HepG2 (cell line): ENCODE results near the gene GPR156. TPM values are rescaled to one million over a fixed set of nuclear protein-coding genes. Genes with fewer than 3 reads are reported as not detected.

ENCODE experiments used
- ATAC-seq: fragments of 200-7000 bp; cut with Tn5 transposase; 3 replicates; pipeline ENCODE4 v1.9.1; 2020; ENCODE audit warnings: mild to moderate bottlenecking, moderate library complexity
- BruUV-seq: library from RNA; stranded (reverse); fragments of 400-500 nt; replicated peaks from 2 replicates; lab custom pipeline; 2021; lab: Mats Ljungman, UMichigan
- CTCF ChIA-PET: fragments of 300-600 bp; formaldehyde crosslinking; extraction: SDS; loops from one replicate; lab custom pipeline; 2021; ENCODE audit warnings: low total read pairs, inconsistent platforms, low intra/inter-chr PET ratio; lab: Yijun Ruan, JAX
- POLR2A ChIA-PET: fragments of 350-600 bp; sonication (Branson Sonifier 250); formaldehyde crosslinking; loops from one replicate; lab custom pipeline; 2020; ENCODE audit warnings: antibody characterized with exemption, inconsistent platforms; lab: Yijun Ruan, JAX
- DNase-seq: peaks from one replicate; pipeline ENCODE4 v3.0.0-alpha.2; 2015; ENCODE audit warnings: low spot score
- FAIRE-seq: peaks from 3 replicates; lab custom pipeline; 2011; peaks lifted over from hg19 to GRCh38; lab: Jason Lieb, UNC
- H2AFZ ChIP-seq: one replicate; pipeline ENCODE4 v1.6.1; 2011; ENCODE audit warnings: low read length, inconsistent platforms
- H3K27ac ChIP-seq: fragments of 300-600 bp; 3 replicates; pipeline ENCODE4 v1.8.0; 2011; ENCODE audit warnings: mixed run types, mild to moderate bottlenecking, mixed read lengths, low read length, inconsistent platforms; ENCODE audit not compliant: insufficient read depth; ENCODE audit errors: extremely low read length
- H3K27me3 ChIP-seq, 2 experiments: fragments of 200-600 bp in 1 of 2; 2 replicates in 1 of 2; 3 replicates in 1 of 2; pipeline versions ENCODE4 v1.6.0 to v1.8.0; 2011; ENCODE audit warnings: low read length in 2 of 2, mild to moderate bottlenecking in 2 of 2, moderate library complexity in 2 of 2, inconsistent platforms in 1 of 2; ENCODE audit not compliant: insufficient read depth in 2 of 2, control insufficient read depth in 1 of 2
- H3K36me3 ChIP-seq, 2 experiments: fragments of 200-600 bp in 1 of 2; replicated peaks in 1 of 2; 2 replicates in 1 of 2; 3 replicates in 1 of 2; pipeline versions ENCODE4 v1.5.1 to v1.8.0; 2011; ENCODE audit warnings: low read length in 2 of 2, inconsistent platforms in 1 of 2; ENCODE audit not compliant: insufficient read depth in 2 of 2, control insufficient read depth in 1 of 2
- H3K4me1 ChIP-seq: 2 replicates; pipeline ENCODE4 v1.5.1; 2012; ENCODE audit warnings: low read length, inconsistent platforms; ENCODE audit not compliant: insufficient read depth
- H3K4me2 ChIP-seq: 2 replicates; pipeline ENCODE4 v1.6.0; 2011; ENCODE audit warnings: low read depth, low read length, inconsistent platforms
- H3K4me3 ChIP-seq, 3 experiments: fragments of 200-600 bp in 1 of 3; sonication (generic), shearing (Covaris generic) in 1 of 3; replicated peaks in 1 of 3; 2 replicates each; pipeline ENCODE4 v1.5.1; 2011 to 2016; ENCODE audit warnings: low read length in 3 of 3, inconsistent platforms in 2 of 3, low read depth in 2 of 3, mild to moderate bottlenecking in 2 of 3, control low read depth in 1 of 3, mixed read lengths in 1 of 3; ENCODE audit not compliant: insufficient read depth in 1 of 3
- H3K79me2 ChIP-seq: one replicate; pipeline ENCODE4 v1.6.1; 2011; ENCODE audit warnings: low read length, inconsistent platforms; ENCODE audit not compliant: insufficient read depth
- H3K9ac ChIP-seq: 2 replicates; pipeline ENCODE4 v1.6.0; 2011; ENCODE audit warnings: mild to moderate bottlenecking, low read depth, low read length, inconsistent platforms; ENCODE audit not compliant: insufficient read depth
- H3K9me3 ChIP-seq: 2 replicates; pipeline ENCODE4 v1.5.1; 2012; ENCODE audit warnings: mild to moderate bottlenecking, low read length
- H4K20me1 ChIP-seq: 2 replicates; pipeline ENCODE4 v1.6.0; 2011; ENCODE audit warnings: inconsistent platforms, mild to moderate bottlenecking, low read length, moderate library complexity; ENCODE audit not compliant: insufficient read depth
- BRD4 ChIP-seq: sonication (generic); formaldehyde crosslinking; IDR thresholded peaks from 2 replicates; pipeline ENCODE4 v1.4.0; 2020; ENCODE audit warnings: missing genetic modification reagents
- FOXO4 ChIP-seq: sonication (generic); formaldehyde crosslinking; conservative IDR thresholded peaks from 2 replicates; pipeline ENCODE4 v1.8.1; 2023; ENCODE audit warnings: missing genetic modification reagents
- HNF4A ChIP-seq: sonication (generic); formaldehyde crosslinking; IDR thresholded peaks from 2 replicates; pipeline ENCODE4 v1.4.0; 2020; ENCODE audit warnings: missing genetic modification reagents
- IKZF4 ChIP-seq: sonication (generic); formaldehyde crosslinking; IDR thresholded peaks from 2 replicates; pipeline ENCODE4 v1.5.1; 2020; ENCODE audit warnings: borderline replicate concordance, mild to moderate bottlenecking, low read depth, missing genetic modification reagents; ENCODE audit errors: not compliant biosample characterization
- IKZF5 ChIP-seq: IDR thresholded peaks from 2 replicates; pipeline ENCODE4 v1.6.1; 2018; ENCODE audit warnings: missing genetic modification reagents, mild to moderate bottlenecking, missing compliant biosample characterization
- MED13 ChIP-seq: sonication (generic); formaldehyde crosslinking; IDR thresholded peaks from 2 replicates; pipeline ENCODE4 v1.5.0; 2020; ENCODE audit warnings: missing genetic modification reagents
- MYC ChIP-seq: sonication (generic); formaldehyde crosslinking; IDR thresholded peaks from 2 replicates; pipeline ENCODE4 v1.9.0; 2021; ENCODE audit warnings: missing genetic modification reagents, borderline replicate concordance
- PRDM4 ChIP-seq: sonication (generic); formaldehyde crosslinking; IDR thresholded peaks from 2 replicates; pipeline ENCODE4 v1.9.0; 2021; ENCODE audit warnings: missing genetic modification reagents, borderline replicate concordance
- PRPF4 ChIP-seq: fragments of 200-400 bp; formaldehyde crosslinking; IDR thresholded peaks from 2 replicates; pipeline ENCODE4 v1.6.1; 2016; ENCODE audit warnings: low read length, low read depth; ENCODE audit not compliant: poor library complexity, severe bottlenecking
- ZBTB34 ChIP-seq: sonication (generic); formaldehyde crosslinking; IDR thresholded peaks from 2 replicates; pipeline ENCODE4 v1.8.0; 2022; ENCODE audit warnings: mild to moderate bottlenecking, missing genetic modification reagents
- ZNF17 ChIP-seq: sonication (generic); formaldehyde crosslinking; IDR thresholded peaks from 2 replicates; pipeline ENCODE4 v1.5.0; 2020; ENCODE audit warnings: mild to moderate bottlenecking, missing genetic modification reagents
- ZNF543 ChIP-seq: sonication (generic); formaldehyde crosslinking; IDR thresholded peaks from 2 replicates; pipeline ENCODE4 v1.4.0; 2020; ENCODE audit warnings: mild to moderate bottlenecking, missing genetic modification reagents
- WGBS: methylation state at CpG from one replicate; pipeline ENCODE4 v1.1.6; 2017; ENCODE audit warnings: low lambda C conversion rate; 5-methylcytosine and 5-hydroxymethylcytosine counted together
- in situ Hi-C: cut with HindIII; loops from 2 replicates; pipeline ENCODE4 v1.10.0; 2017; ENCODE audit warnings: low pct_unique_long_range_greater_than_20kb; ENCODE audit not compliant: extremely low pct_ligation_motif_present
- intact Hi-C: fragments of 100-400 bp; cut with micrococcal nuclease; formaldehyde crosslinking; loops from one replicate; pipeline ENCODE4 v1.10.0; 2022; ENCODE audit not compliant: unreplicated experiment
- polyA plus RNA-seq, 8 experiments: library from polyadenylated mRNA; depleted of rRNA in 3 of 8; stranded (reverse) in 7 of 8; unstranded in 1 of 8; fragments of >200 nt; fragmentation: Illumina TruSeq in 4 of 8; extraction: Trizol in 4 of 8; gene quantifications; 2 replicates each; pipeline versions ENCODE4 v1.2.1 to v1.2.3, GENCODE V29; 2011 to 2016; ENCODE audit warnings: low read depth in 4 of 8, missing spikeins in 1 of 8, mixed read lengths in 1 of 8; ENCODE audit not compliant: insufficient read depth in 1 of 8
- total RNA-seq, 5 experiments: library from RNA; depleted of rRNA; stranded (reverse); fragments of >200 nt; fragmentation: Illumina TruSeq; extraction: Trizol; gene quantifications; 2 replicates each; pipeline ENCODE4 v1.2.3, GENCODE V29; 2016; ENCODE audit warnings: low read depth in 1 of 5

Gene GPR156
- total and polyA plus RNA-seq, 2 of the 13 experiments (the other 11 are each of a cell fraction or from before 2014, with no cell fraction given) = not detected

- FAIRE-seq = no peak
- no peak for TF ChIP-seq MED13
- peak; percentile 44 for TF ChIP-seq HNF4A
- ATAC-seq = peak; percentile 57; the same call in 2 of the 3 replicates
- 45% methylated on average over 3 of the region's 5 CpGs for WGBS
- Histone ChIP-seq H3K36me3 (no peaks in the 10 kb centered on the region), H2AFZ (peak overlapping the region; percentile 28), H3K9me3 (no peaks in the 10 kb centered on the region), H3K4me1 (peaks cover 9% of the 10 kb centered on the region), H3K4me2 (peak overlapping the region; percentile 34), H3K27ac (no peak overlapping the region), H3K4me3 (no peak overlapping the region), H3K79me2 (no peaks in the 10 kb centered on the region), H3K27me3 (no peaks in the 10 kb centered on the region), H3K9ac (no peak overlapping the region), H4K20me1 (no peaks in the 10 kb centered on the region)
- POLR2A ChIA-PET = no interaction called here
- intact Hi-C loops = no loop called here
- BruUV-seq = no TSS peak
- CTCF ChIA-PET = no interaction called here
- in situ Hi-C loops = no loop called here
- no peak for DNase-seq
These were observed 80.7 kb downstream of the GPR156 start for GRCh38 chr3:120204338-120204737.

- WGBS = 82% methylated on average over 7 of the region's 7 CpGs
- H3K36me3 ChIP-seq = no peaks in the 10 kb centered on the region
- in situ Hi-C loops = no loop called here
- DNase-seq = no peak
- H3K4me2 ChIP-seq = no peak overlapping the region
- ATAC-seq = no peak
- FAIRE-seq = no peak
- ChIA-PET POLR2A (no interaction called here), CTCF (no interaction called here)
- no peaks in the 10 kb centered on the region for H4K20me1 ChIP-seq
- H2AFZ ChIP-seq = peak overlapping the region; percentile 28
- H3K27ac ChIP-seq = no peak overlapping the region
- no peak overlapping the region for H3K9ac ChIP-seq
- no TSS peak for BruUV-seq
- H3K4me1 ChIP-seq = peaks cover 9% of the 10 kb centered on the region
- no peaks in the 10 kb centered on the region for H3K79me2 ChIP-seq
- intact Hi-C loops = no loop called here
- no peaks in the 10 kb centered on the region for H3K9me3 ChIP-seq
- H3K27me3 ChIP-seq = no peaks in the 10 kb centered on the region
- H3K4me3 ChIP-seq = no peak overlapping the region
- TF ChIP-seq MYC (CRISPR knock-in tag) (no peak), ZBTB34 (CRISPR knock-in tag) (no peak), ZNF17 (CRISPR knock-in tag) (no peak), BRD4 (CRISPR knock-in tag) (no peak), IKZF5 (CRISPR knock-in tag) (no peak), ZNF543 (CRISPR knock-in tag) (no peak), PRPF4 (no peak), FOXO4 (CRISPR knock-in tag) (no peak), PRDM4 (CRISPR knock-in tag) (no peak), IKZF4 (CRISPR knock-in tag) (no peak)
These were observed 81.4 kb downstream of the GPR156 start for GRCh38 chr3:120203621-120204020.
